Gastroesophageal sphincter (tissue), 3 donors: ENCODE results near the gene ISL1.
A peak's percentile ranks its signal among the peaks of the same experiment; 100 is the strongest.

Source experiments
- CTCF ChIP-seq, 4 experiments: fragments of 200-600 bp in 2 of 4; fragments of 450-650 bp in 2 of 4; sonication (generic) in 1 of 4; IDR thresholded peaks; one replicate each; pipeline ENCODE4 v1.5.1; 2017 to 2019; ENCODE audit warnings: antibody characterized with exemption in 4 of 4, mild to moderate bottlenecking in 2 of 4, moderate library complexity in 2 of 4
- EP300 ChIP-seq: sonication (generic); formaldehyde crosslinking; IDR thresholded peaks from one replicate; pipeline ENCODE4 v1.6.1; 2017; ENCODE audit warnings: antibody characterized with exemption, mild to moderate bottlenecking

- TF ChIP-seq CTCF (IDR thresholded peaks at IDR 0.05) (peak in 3 of 4 experiments; percentile 9 to 54 (median 27)), EP300 (no peak)
Measured at GRCh38 chr5:51380603-51381207, 2.5 kb upstream of the ISL1 start.
